ENCODE data around the gene FAM168A.
"Not testable (repeated sequence)": the region's sequence is repeated elsewhere in the genome, so short reads cannot be mapped to it uniquely, and the experiment has no call there.

FAM168A gene

DNA sequence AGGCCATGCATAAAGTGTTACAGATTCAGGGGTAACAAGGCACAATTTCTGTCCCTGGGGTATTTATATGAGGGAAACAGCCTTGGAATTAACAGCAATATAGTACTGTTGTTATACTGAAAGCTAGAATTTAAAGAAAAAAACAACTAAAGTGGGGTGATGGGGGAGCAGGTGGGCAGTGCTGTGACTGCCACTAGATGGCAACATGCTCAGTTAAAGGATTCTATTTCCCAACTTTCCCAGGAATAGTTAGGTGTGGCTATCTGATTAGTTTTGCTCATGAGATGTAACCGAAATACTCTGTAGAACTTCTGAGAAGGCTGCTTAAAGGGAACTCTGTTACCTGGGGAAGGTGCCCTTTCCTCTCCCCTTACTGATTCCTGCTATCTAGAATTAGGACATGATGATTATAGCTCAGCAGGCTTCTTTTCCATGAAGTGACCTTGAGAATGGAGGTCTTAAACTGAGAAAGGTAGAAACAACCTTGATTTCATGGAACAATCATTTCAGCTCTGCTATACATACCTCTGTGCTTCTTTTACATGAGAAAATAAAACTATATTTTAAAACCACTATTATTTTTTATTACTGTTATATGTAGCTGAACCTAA, 119.1 kb downstream of the FAM168A start:
- TF ChIP-seq, protein P1, sequence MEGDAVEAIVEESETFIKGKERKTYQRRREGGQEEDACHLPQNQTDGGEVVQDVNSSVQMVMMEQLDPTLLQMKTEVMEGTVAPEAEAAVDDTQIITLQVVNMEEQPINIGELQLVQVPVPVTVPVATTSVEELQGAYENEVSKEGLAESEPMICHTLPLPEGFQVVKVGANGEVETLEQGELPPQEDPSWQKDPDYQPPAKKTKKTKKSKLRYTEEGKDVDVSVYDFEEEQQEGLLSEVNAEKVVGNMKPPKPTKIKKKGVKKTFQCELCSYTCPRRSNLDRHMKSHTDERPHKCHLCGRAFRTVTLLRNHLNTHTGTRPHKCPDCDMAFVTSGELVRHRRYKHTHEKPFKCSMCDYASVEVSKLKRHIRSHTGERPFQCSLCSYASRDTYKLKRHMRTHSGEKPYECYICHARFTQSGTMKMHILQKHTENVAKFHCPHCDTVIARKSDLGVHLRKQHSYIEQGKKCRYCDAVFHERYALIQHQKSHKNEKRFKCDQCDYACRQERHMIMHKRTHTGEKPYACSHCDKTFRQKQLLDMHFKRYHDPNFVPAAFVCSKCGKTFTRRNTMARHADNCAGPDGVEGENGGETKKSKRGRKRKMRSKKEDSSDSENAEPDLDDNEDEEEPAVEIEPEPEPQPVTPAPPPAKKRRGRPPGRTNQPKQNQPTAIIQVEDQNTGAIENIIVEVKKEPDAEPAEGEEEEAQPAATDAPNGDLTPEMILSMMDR (IDR thresholded peaks at IDR 0.05; ENCODE audit: insufficient read depth, low read depth, low read length, missing control alignments) = peak; percentile 58
- H3K4me3 ChIP-seq (ENCODE audit: low read depth, low read length) = no peak overlapping the region
- DNase-seq (ENCODE audit: low read depth) = peak; percentile 14

DNA sequence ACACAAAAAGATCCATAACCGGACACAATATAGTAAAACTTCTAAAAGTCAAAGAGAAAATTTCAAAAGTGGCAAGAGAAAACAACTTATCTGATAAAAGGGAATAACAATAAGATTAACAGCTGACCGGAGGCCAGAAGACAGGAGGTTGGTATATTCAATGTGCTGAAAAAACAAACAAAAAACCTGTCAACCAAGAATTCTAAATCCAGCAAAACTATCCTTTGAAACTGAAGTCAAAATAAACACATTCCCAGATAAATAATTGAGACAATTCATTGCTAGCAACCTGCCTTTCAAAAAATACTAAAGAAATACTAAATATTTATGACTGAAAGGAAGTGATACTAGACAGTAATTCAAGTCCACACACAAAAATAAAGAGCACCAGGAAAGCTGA, 120.4 kb downstream of the FAM168A start:
- no peak for DNase-seq (ENCODE audit: low read depth)
- H3K4me3 ChIP-seq (ENCODE audit: low read depth, low read length) = no peak overlapping the region
- TF ChIP-seq, protein P1 (IDR thresholded peaks at IDR 0.05; ENCODE audit: insufficient read depth, low read depth, low read length, missing control alignments) = no peak

DNA sequence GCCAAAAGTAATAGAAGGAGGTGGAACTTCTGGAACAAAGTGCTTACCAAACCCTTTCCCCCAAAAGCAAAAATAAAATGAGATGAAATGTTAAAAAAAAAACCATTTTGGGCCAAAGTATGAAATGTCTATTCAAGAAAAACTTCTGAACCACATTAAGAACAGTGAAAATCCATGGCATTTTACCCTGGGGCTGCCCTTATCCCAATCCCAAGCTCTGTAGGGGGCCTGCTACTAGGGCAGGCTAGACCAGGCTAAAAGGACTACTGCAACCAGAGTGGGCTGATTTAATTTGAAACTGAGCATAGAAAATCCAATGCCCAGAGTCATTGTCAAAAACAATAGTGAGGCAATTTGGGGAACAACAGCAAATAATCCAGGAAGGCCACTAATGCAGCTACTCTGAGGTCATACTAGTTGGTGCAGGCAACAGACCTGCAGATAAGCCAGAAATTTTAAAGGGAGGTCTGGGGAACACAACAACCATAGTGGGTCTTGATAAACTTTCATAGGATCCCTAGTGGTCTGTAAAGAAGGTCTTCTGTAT, 122.3 kb downstream of the FAM168A start:
- H3K4me3 ChIP-seq (ENCODE audit: low read depth, low read length) = no peak overlapping the region
- TF ChIP-seq, protein P1 (IDR thresholded peaks at IDR 0.05; ENCODE audit: insufficient read depth, low read depth, low read length, missing control alignments) = no peak
- DNase-seq (ENCODE audit: low read depth) = no peak

DNA sequence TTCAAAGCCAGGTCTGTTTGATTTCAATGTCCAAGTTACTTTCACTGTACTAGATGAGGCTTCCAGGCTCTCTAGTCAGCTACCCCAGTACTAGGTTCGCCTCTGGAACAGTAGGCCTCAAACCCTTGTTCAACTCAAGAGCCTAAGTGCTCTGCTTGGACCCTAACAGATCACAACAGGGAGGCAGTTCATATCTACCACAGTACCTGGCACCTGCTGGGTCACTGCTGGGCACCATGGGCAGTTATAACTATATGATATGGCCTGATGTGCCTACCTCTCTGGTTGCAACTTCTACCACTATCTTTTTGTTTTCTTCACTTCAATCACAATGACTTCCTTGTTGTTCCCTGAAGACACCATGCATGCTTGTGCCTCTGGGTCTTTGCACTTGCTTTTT, 124.7 kb downstream of the FAM168A start:
- DNase-seq (ENCODE audit: low read depth) = no peak
- TF ChIP-seq, protein P1 (IDR thresholded peaks at IDR 0.05; ENCODE audit: insufficient read depth, low read depth, low read length, missing control alignments) = no peak
- H3K4me3 ChIP-seq (ENCODE audit: low read depth, low read length) = no peak overlapping the region

DNA sequence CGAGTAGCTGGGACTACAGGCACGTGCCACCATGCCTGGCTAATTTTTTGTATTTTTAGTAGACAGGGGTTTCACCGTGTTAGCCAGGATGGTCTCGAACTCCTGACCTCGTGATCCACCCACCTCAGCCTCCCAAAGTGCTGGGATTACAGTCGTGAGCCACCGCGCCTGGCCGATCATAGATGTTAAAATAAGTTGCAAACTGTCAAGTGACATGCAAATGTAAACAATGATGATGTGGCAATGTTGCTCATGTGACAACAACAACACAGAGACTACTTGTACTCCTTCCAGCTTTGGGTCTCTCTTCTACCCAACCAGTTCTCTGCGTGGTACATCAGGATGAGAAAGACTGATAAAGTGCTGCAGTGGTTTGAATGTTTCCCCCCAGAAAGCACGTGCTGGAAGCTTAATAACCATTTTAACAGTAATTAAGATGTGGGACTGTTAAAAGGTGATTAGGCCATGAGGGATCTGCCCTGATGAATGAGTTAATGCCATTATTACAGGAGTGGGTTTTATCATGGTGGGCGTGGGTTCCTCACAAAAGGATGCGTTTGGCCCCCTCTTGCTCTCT, 127.8 kb downstream of the FAM168A start:
- DNase-seq (ENCODE audit: low read depth); H3K4me3 ChIP-seq (ENCODE audit: low read depth, low read length): not testable (repeated sequence)

DNA sequence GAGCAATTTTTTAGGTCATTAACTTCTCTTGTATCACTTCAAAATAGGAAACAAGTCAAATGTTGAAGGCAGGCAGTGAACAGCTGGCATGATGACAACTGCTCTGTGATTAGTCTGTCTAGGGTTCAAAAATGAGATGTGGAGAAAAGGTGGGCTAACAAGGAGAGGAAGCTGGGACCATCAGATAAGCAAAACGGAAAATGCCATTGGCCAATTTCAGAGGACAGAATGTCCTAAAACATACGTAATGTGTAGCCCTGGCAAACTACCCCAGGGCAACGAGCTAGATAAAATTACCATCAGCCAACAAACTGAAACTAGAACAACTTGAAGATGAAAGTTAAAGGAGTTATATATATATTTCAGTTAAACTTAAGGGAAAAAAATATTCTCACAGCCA, 128.5 kb downstream of the FAM168A start:
- no peak overlapping the region for H3K4me3 ChIP-seq (ENCODE audit: low read depth, low read length)
- TF ChIP-seq, protein P1 (IDR thresholded peaks at IDR 0.05; ENCODE audit: insufficient read depth, low read depth, low read length, missing control alignments) = no peak
- DNase-seq (ENCODE audit: low read depth) = no peak

DNA sequence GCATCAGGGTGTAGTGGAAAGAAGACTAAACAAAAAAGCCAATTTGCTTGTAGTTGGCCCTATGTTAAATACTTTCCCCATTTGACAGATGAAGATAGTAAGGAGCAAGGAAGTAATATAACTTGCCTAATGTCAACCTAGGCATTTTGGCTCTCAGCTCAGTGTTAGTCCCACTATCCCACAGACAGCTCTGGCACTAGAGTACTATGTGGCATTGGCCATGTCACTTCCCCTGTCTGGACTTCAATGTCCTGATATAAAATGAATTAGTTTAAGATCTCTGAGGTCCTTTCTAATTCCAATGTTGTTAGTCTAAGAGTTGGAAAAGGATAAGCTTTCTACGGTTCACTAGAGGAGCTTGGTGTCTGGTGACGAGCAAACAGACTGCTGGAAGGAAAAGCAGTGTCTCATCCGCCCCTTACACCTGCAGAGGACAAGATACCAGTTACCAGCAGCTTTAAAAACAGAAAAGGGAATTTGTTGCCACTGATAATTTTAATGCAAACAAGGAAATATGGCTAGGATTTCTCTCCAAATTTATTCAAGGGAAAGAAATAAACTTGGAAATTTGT, 129.2 kb downstream of the FAM168A start:
- H3K4me3 ChIP-seq (ENCODE audit: low read depth, low read length) = no peak overlapping the region
- no peak for DNase-seq (ENCODE audit: low read depth)
- TF ChIP-seq, protein P1 (IDR thresholded peaks at IDR 0.05; ENCODE audit: insufficient read depth, low read depth, low read length, missing control alignments) = no peak
